Cardiac fibroblast (primary cell): ENCODE results near the gene OR1J2.

Experiments
- DNase-seq, 2 donors: peaks; one replicate each; pipeline versions ENCODE4 v3.0.0 to v3.0.0-alpha.2; 2010; ENCODE audit warnings: low read depth in 2 of 2
- H3K4me3 ChIP-seq, 2 donors: replicated peaks in 1 of 2; 1 replicate in 1 of 2; 2 replicates in 1 of 2; pipeline ENCODE4 v1.5.1; 2011; ENCODE audit warnings: low read depth in 2 of 2, low read length in 2 of 2, mild to moderate bottlenecking in 2 of 2, moderate library complexity in 1 of 2
- CTCF ChIP-seq: IDR thresholded peaks from one replicate; pipeline ENCODE4 v1.5.1; 2011; ENCODE audit warnings: low read depth, mild to moderate bottlenecking, low read length, inconsistent platforms

OR1J2 gene

GRCh38 chr9:122475717-122476116, 34.9 kb upstream of the OR1J2 start:
- H3K4me3 ChIP-seq, result no peak overlapping the region
- no peak for DNase-seq
- no peak for TF ChIP-seq CTCF

- TF ChIP-seq CTCF, result no peak
- DNase-seq, result no peak
- H3K4me3 ChIP-seq, result no peak overlapping the region
These were observed 33.3 kb upstream of the OR1J2 start for GRCh38 chr9:122477346-122477745.

GRCh38 chr9:122477826-122478225, 32.8 kb upstream of the OR1J2 start, which contains the start of gene OR1J1:
Gene OR1J1 (minus strand): TSS chr9:122477926. CDS start chr9:122477926, 0 bp downstream.
- no peak for TF ChIP-seq CTCF
- no peak for DNase-seq
- H3K4me3 ChIP-seq, result no peak within 1 kb of the TSS

- no peak for TF ChIP-seq CTCF
- DNase-seq, result no peak
- no peak overlapping the region for H3K4me3 ChIP-seq
These were observed 31.5 kb upstream of the OR1J2 start for GRCh38 chr9:122479062-122479461.

GRCh38 chr9:122498883-122499288, 11.7 kb upstream of the OR1J2 start:
- peak; percentile 90 for TF ChIP-seq CTCF
- H3K4me3 ChIP-seq, result no peak overlapping the region
- DNase-seq, result peak; percentile 63 to 64

GRCh38 chr9:122506964-122507363, 3.6 kb upstream of the OR1J2 start:
- TF ChIP-seq CTCF, result no peak
- DNase-seq, result no peak
- H3K4me3 ChIP-seq, result no peak overlapping the region

GRCh38 chr9:122518226-122518625, 7.6 kb downstream of the OR1J2 start:
- no peak for TF ChIP-seq CTCF
- H3K4me3 ChIP-seq, result no peak overlapping the region
- DNase-seq, result no peak
